GM21360 (cell line): ENCODE results near the gene KRTDAP.

Experiments used
- ATAC-seq: cut with Tn5 transposase; IDR thresholded peaks from one replicate; pipeline ENCODE4 v1.9.1; 2021; ENCODE audit warnings: mild to moderate bottlenecking, moderate library complexity; ENCODE audit not compliant: unreplicated experiment

Gene KRTDAP

DNA sequence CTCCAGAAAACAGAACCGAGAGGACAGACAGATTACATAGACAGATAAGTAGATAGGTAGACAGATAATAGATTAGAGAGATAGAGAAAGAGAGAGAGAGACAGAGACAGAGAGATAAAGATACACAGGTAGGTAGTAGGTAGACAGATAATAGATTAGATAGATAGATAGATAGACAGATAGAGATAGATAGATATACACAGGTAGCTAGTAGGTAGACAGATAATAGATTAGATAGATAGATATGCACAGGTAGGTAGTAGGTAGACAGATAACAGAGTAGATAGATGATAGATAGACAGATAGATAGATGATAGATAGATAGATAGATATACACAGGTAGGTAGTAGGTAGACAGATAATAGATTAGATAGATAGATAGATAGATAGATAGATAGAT, 32.1 kb downstream of the KRTDAP start:
- ATAC-seq = no peak

- ATAC-seq = no peak
Observed at GRCh38 chr19:35457173-35457572, 33.1 kb downstream of the KRTDAP start.

- no peak for ATAC-seq
Observed at GRCh38 chr19:35455616-35456201, 34.6 kb downstream of the KRTDAP start.

- no peak for ATAC-seq
Observed at GRCh38 chr19:35454663-35455062, 35.6 kb downstream of the KRTDAP start.

DNA sequence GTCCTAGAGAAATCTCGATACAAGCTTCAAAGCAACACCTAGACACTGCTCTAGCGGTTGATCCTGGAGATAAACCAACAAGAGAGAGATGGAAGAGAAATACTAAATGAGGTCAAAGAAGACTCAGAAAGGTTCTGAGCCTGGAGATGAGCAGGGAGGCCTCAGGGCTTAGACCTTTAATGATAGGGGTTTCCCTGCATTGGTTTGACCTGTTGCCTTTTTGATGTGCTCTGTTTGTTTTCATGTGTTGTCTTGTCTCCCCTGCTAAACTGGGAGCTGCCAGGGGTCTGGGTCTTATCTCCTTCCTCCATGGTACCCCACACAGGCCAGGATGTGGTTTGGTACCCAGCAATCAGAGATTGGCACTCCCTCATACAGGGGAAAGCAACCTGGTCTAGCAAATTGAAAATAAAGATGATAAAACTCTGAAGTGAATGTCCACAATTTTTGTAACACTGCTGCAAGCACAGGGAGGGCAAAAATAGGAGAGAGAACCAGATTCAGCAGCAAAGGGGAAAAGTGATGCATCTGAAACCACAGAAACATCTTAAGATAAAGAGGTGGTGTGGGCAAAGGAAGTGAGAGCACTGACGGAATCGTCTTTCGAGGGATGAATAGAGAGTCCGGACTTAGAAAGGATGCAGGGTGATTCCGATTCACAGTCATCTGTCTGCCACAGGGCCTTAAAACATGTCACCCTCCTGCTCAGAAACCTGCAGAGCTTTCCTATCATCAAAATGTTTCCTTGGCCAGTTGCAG, 38.7 kb downstream of the KRTDAP start:
- ATAC-seq = no peak

GRCh38 chr19:35449359-35450043, 40.8 kb downstream of the KRTDAP start:
- ATAC-seq = no peak

- ATAC-seq = no peak
Observed at GRCh38 chr19:35447606-35448469, 42.4 kb downstream of the KRTDAP start, which contains the start of gene FFAR2. Gene FFAR2 (plus strand): TSS chr19:35448257. CDS start chr19:35449715, 1,458 bp downstream.

GRCh38 chr19:35445826-35446593, 44.3 kb downstream of the KRTDAP start:
- ATAC-seq = no peak

DNA sequence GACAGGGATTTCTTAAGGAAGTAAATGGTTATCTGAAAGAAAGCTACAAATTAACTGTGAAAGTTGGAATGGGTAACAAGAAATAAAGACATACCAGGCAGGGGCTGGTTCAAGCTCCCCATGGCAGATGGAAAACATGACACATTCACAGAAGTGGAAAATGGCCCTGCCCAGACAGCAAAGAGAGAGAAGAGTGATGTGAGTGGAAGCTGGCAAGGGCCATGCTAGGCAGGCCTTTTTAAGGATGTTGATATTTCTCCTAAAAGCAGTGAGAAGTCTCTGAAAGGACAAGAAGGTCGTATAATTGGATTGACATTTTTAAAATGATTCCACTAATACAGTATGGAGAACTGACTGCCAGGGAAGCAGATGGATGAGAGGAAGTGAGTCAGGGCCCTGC, 45.5 kb downstream of the KRTDAP start:
- no peak for ATAC-seq

- no peak for ATAC-seq
Observed at GRCh38 chr19:35442091-35442490, 48.2 kb downstream of the KRTDAP start.

- ATAC-seq = no peak
Observed at GRCh38 chr19:35439921-35440320, 50.3 kb downstream of the KRTDAP start.

DNA sequence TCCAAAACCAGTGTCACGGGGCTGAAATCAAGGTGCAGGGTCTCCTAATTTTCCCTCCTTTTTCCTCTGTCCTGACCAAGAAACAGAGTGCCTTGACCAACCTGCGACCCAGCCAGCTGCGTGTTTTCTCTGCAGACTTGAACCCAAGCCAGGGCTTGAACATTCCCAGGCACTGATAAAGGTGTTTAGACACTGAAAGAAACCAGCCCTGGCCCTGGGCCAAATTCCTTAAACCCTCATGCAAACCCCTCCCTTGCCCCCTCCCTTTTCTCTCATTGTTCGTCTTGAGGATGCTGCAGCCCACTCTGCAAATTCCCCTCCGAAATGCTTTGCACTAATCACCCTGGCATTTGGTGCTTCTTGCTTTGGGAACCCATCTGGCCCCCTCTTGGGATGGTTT, 51.7 kb downstream of the KRTDAP start:
- ATAC-seq = no peak

DNA sequence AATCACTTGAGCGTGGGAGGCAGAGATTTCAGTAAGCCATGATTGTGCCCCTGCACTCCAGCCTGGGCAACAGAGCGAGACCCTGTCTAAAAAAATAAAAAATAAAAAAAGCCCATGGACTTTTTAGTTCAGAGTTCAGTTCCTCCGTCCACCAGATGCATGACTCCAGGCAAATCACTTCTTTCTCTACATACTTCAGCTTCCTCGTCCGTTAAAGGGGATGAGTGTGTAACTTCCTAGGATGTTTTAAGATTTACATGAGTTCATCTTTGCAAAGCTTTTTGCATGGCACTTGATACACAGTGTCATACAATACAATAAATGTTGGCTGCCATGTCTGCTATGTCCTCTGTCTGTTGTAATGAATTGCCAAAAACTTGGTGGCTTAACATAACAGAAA, 52.2 kb downstream of the KRTDAP start:
- no peak for ATAC-seq

DNA sequence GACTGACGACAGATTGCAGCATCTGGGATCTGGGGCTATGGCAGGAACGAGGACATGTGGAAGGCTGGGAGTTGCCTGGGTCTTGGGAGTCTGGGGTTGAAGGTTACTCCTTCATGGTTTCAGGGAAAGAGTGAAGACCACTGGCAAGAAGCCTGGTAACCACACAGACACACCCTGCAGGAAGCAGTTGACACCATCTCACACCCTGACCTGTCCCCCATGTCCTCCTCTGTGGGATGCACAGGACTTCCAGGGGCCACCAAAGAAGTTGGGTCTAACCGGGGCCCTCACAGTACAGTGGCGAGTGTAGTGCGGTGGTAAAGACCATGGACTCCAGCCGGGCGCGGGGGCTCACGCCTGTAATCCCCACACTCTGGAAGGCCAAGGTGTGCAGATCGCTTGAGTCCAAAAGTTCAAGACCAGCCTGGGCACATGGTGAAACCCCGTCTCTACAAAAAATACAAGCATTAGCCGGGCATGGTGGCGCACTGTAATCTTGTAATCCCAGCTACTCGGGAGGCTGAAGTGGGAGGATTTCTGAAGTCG, 52.8 kb downstream of the KRTDAP start:
- ATAC-seq = no peak
